GM12878 (cell line): Measurements from ENCODE around the gene CDK11A. TPM values are rescaled to one million over a fixed set of nuclear protein-coding genes. Genes with fewer than 3 reads are reported as not detected.
A peak's percentile ranks its signal among the peaks of the same experiment; 100 is the strongest.

Experiments used
- ASH2L ChIP-seq: fragments of 300-600, 200-600 bp; sonication (generic); IDR thresholded peaks from 2 replicates; pipeline ENCODE4 v1.6.1; 2017; ENCODE audit warnings: low read depth, mild to moderate bottlenecking, borderline replicate concordance
- ATF7 ChIP-seq: fragments of 450-650 bp; IDR thresholded peaks from 2 replicates; pipeline ENCODE4 v1.6.1; 2016; ENCODE audit warnings: low read depth, mild to moderate bottlenecking
- CREB1 ChIP-seq: IDR thresholded peaks from 2 replicates; pipeline ENCODE4 v1.6.1; 2012; ENCODE audit warnings: low read depth, mild to moderate bottlenecking, inconsistent platforms
- CREM ChIP-seq: IDR thresholded peaks from 2 replicates; pipeline ENCODE4 v1.6.1; 2014; ENCODE audit warnings: antibody characterized with exemption, low read depth
- CTCF ChIP-seq, 3 experiments: IDR thresholded peaks in 2 of 3; conservative IDR thresholded peaks in 1 of 3; 2 replicates each; pipeline ENCODE4 v1.5.1; 2011; ENCODE audit warnings: low read depth in 3 of 3, low read length in 3 of 3, mild to moderate bottlenecking in 3 of 3, control low read depth in 2 of 3, moderate library complexity in 2 of 3, inconsistent platforms in 1 of 3, mixed read lengths in 1 of 3; ENCODE audit not compliant: control insufficient read depth in 2 of 3, insufficient read depth in 1 of 3; ENCODE audit errors: extremely low read depth in 1 of 3
- DPF2 ChIP-seq: fragments of 450-650 bp; IDR thresholded peaks from 2 replicates; pipeline ENCODE4 v1.6.1; 2017; ENCODE audit warnings: mild to moderate bottlenecking
- E2F8 ChIP-seq: fragments of 450-650 bp; IDR thresholded peaks from 2 replicates; pipeline ENCODE4 v1.6.1; 2018; ENCODE audit warnings: mild to moderate bottlenecking, low read depth, moderate library complexity; ENCODE audit not compliant: partially characterized antibody
- ETV6 ChIP-seq, 2 experiments: fragments of 450-650 bp in 1 of 2; IDR thresholded peaks in 1 of 2; conservative IDR thresholded peaks in 1 of 2; 2 replicates each; pipeline ENCODE4 v1.6.1; 2014; ENCODE audit warnings: antibody characterized with exemption in 1 of 2, borderline replicate concordance in 1 of 2, low read depth in 1 of 2, mild to moderate bottlenecking in 1 of 2, moderate library complexity in 1 of 2
- MLLT1 ChIP-seq: fragments of 450-650 bp; IDR thresholded peaks from 2 replicates; pipeline ENCODE4 v1.6.1; 2016; ENCODE audit warnings: mild to moderate bottlenecking
- MTA2 ChIP-seq: fragments of 450-650 bp; IDR thresholded peaks from 2 replicates; pipeline ENCODE4 v1.6.1; 2016; ENCODE audit warnings: low read depth, mild to moderate bottlenecking, moderate library complexity
- NR2F1 ChIP-seq: fragments of 450-650 bp; conservative IDR thresholded peaks from 2 replicates; pipeline ENCODE4 v1.6.1; 2017; ENCODE audit warnings: mild to moderate bottlenecking
- NRF1 ChIP-seq: conservative IDR thresholded peaks from 2 replicates; pipeline ENCODE4 v1.6.1; 2011; ENCODE audit warnings: mild to moderate bottlenecking, low read depth, low read length, improper control_type of control experiment
- POLR2AphosphoS5 ChIP-seq: IDR thresholded peaks from 2 replicates; pipeline ENCODE4 v1.6.1; 2011; ENCODE audit warnings: mild to moderate bottlenecking, low read length, inconsistent platforms
- SMAD5 ChIP-seq: IDR thresholded peaks from 2 replicates; pipeline ENCODE4 v1.6.1; 2016; ENCODE audit warnings: antibody characterized with exemption, low read depth
- SRF ChIP-seq, 2 experiments: IDR thresholded peaks; 2 replicates each; pipeline ENCODE4 v1.6.1; 2011; ENCODE audit warnings: low read depth in 2 of 2, low read length in 2 of 2, mild to moderate bottlenecking in 1 of 2, moderate library complexity in 1 of 2
- STAT1 ChIP-seq: fragments of 450-650 bp; conservative IDR thresholded peaks from 2 replicates; pipeline ENCODE4 v1.6.1; 2014; ENCODE audit warnings: antibody characterized with exemption, mild to moderate bottlenecking
- TARDBP ChIP-seq: IDR thresholded peaks from 2 replicates; pipeline ENCODE4 v1.6.1; 2016; ENCODE audit warnings: borderline replicate concordance
- ZBTB11 ChIP-seq: fragments of 450-650 bp; formaldehyde crosslinking; IDR thresholded peaks from 2 replicates; pipeline ENCODE4 v1.5.0; 2022; ENCODE audit warnings: mild to moderate bottlenecking, missing genetic modification characterization
- ZNF207 ChIP-seq: fragments of 450-650 bp; IDR thresholded peaks from 2 replicates; pipeline ENCODE4 v1.6.1; 2014; ENCODE audit warnings: antibody characterized with exemption, mild to moderate bottlenecking, borderline replicate concordance
- polyA plus RNA-seq, 11 experiments: library from polyadenylated mRNA; depleted of rRNA in 4 of 11; unstranded in 6 of 11; stranded (reverse) in 5 of 11; fragments of >200 nt; fragmentation: Nextera tagmentation in 4 of 11; fragmentation: Illumina TruSeq in 1 of 11; extraction: Ambion mirVana in 4 of 11; extraction: Trizol in 1 of 11; gene quantifications; 1 replicate in 1 of 11; 2 replicates in 10 of 11; pipeline versions ENCODE4 v1.2.1 to v1.2.3, GENCODE V29; 2011 to 2016; ENCODE audit warnings: inconsistent platforms in 2 of 11, missing spikeins in 2 of 11, low read depth in 1 of 11
- total RNA-seq, 4 experiments: library from RNA; depleted of rRNA in 3 of 4; stranded (reverse); fragments of >200 nt in 3 of 4; fragmentation: Illumina TruSeq in 1 of 4; extraction: Trizol in 1 of 4; gene quantifications; 2 replicates each; pipeline versions ENCODE4 v1.2.1 to v1.2.3, GENCODE V29; 2013 to 2021

The CDK11A gene
- total and polyA plus RNA-seq, 10 of the 15 experiments (the other 5 are each of a cell fraction or from before 2014, with no cell fraction given), result 5.1 to 46.0 (median 25.9) TPM

GRCh38 chr1:1724035-1724864, at the start of gene CDK11A (continued):
- peak; percentile 52 for TF ChIP-seq MTA2
- TF ChIP-seq CTCF (IDR thresholded peaks at IDR 0.05 in 2 of 3, conservative IDR thresholded peaks at IDR 0.05 in 1 of 3; ENCODE audit: control insufficient read depth in 2 of 3, extremely low read depth in 1 of 3, insufficient read depth in 1 of 3, low read depth in 3 of 3, low read length in 3 of 3), result 0 out of 6 replicates have a peak, but pooled peaks of 1 of the 3 experiments have one; percentile 23
- peak; percentile 66; the same call in 1 of the 2 replicates for TF ChIP-seq TARDBP
- 0 out of 2 replicates have a peak, but pooled peaks have one; percentile 31 for TF ChIP-seq ASH2L
- TF ChIP-seq CREM, result peak; percentile 99
- peak; percentile 64 for TF ChIP-seq MLLT1
- TF ChIP-seq NR2F1, result peak; percentile 97
- TF ChIP-seq CREB1, result peak; percentile 99
- peak; percentile 85; the same call in 1 of the 2 replicates for TF ChIP-seq ZNF207
- 0 out of 2 replicates have a peak, but pooled peaks have one; percentile 14 for TF ChIP-seq ZBTB11 (CRISPR knock-in tag)
- 0 out of 2 replicates have a peak, but pooled peaks have one; percentile 26 for TF ChIP-seq NRF1
- TF ChIP-seq ATF7, result peak; percentile 72
- 0 out of 4 replicates have a peak, but pooled peaks of 1 of the 2 experiments have one; percentile 22 for TF ChIP-seq ETV6 (conservative IDR thresholded peaks at IDR 0.05 in 1 of 2, IDR thresholded peaks at IDR 0.05 in 1 of 2; ENCODE audit: borderline replicate concordance in 1 of 2, low read depth in 1 of 2)
- TF ChIP-seq E2F8, result peak; percentile 94
- 0 out of 2 replicates have a peak, but pooled peaks have one; percentile 31 for TF ChIP-seq POLR2AphosphoS5
- TF ChIP-seq DPF2, result 0 out of 2 replicates have a peak, but pooled peaks have one; percentile 18
- TF ChIP-seq SMAD5, result peak; percentile 44
- peak in 1 of 2 experiments; percentile 82; a peak in 2 of 4 replicates for TF ChIP-seq SRF (IDR thresholded peaks at IDR 0.05; ENCODE audit: low read depth in 2 of 2, low read length in 2 of 2)
- TF ChIP-seq STAT1, result peak; percentile 68; the same call in 1 of the 2 replicates
